LNCAP (cell line): ENCODE measurements around the gene CENPVL3.
A peak's percentile ranks its signal among the peaks of the same experiment; 100 is the strongest.
"Not testable (repeated sequence)": the region's sequence is repeated elsewhere in the genome, so short reads cannot be mapped to it uniquely, and the experiment has no call there.

ENCODE experiments used
- CTCF ChIP-seq: fragments of 450-650 bp; IDR thresholded peaks from 2 replicates; pipeline ENCODE4 v1.5.1; 2017; ENCODE audit warnings: mild to moderate bottlenecking

CENPVL3 gene

GRCh38 chrX:51618241-51619155, at the start of gene CENPVL3:
Gene CENPVL3 (minus strand): TSS chrX:51618912. CDS start chrX:51618873, 39 bp downstream.
- TF ChIP-seq CTCF = not testable (repeated sequence)

DNA sequence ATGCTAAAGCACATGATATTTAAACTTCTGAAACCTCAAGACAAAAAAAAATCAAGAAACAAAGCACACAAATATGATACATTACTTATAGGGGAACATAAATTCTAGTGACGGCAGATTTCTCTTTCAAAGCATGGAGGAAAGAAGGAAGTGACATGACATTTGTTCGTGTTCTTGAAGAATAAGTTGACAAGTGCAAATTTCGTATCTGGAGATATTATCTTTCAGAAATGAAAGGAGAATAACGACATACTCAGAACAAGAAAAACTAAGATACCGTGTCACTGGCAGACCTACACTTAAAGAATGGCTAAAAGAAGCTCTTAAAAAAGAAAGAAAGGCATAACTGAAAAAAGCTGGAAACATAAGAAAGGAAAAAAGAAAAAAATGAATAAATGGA, 47.3 kb upstream of the CENPVL3 start:
- TF ChIP-seq CTCF = no peak

DNA sequence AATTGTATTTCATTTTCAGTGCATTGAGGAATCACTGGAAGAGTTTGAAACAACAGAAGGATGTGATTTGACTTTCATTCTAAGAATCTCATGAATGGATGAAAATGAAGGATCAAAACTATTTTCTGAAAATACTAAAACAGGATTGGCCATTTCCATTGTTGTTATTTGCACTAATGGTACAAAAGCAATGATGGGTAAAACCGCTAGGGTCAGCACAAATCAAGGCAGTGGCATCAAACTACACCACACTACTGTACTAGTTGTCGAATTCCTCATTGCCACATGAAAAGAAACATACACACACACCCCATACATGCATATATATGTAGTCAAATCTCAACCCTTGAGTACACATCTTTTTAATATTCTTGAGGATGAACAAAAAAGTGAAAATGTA, 24.7 kb upstream of the CENPVL3 start:
- TF ChIP-seq CTCF = no peak

GRCh38 chrX:51641421-51642021, 22.8 kb upstream of the CENPVL3 start:
- peak; percentile 43; the same call in 1 of the 2 replicates for TF ChIP-seq CTCF

- TF ChIP-seq CTCF = peak; percentile 49; the same call in 1 of the 2 replicates
These were observed 4.2 kb downstream of the CENPVL3 start for GRCh38 chrX:51614353-51615012.

DNA sequence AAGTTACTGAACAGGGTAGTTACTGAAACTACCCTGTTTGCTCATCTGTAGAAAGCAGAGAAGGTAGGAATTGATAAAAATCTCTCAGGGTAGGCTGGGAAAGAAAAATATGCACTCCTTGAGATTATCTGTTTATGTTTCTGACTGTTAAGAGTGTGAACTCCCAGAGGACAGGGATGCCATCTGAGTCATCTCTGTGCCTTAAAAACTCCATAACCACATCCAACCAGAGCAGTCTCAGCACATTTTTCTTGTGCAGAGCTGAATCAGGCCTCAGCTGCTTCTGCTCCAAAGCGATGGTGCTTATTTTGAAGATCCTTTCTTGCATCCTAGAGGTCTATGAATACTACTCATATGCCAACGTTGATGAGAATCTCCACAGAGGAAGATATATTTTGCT, 9.9 kb downstream of the CENPVL3 start:
- TF ChIP-seq CTCF = no peak

DNA sequence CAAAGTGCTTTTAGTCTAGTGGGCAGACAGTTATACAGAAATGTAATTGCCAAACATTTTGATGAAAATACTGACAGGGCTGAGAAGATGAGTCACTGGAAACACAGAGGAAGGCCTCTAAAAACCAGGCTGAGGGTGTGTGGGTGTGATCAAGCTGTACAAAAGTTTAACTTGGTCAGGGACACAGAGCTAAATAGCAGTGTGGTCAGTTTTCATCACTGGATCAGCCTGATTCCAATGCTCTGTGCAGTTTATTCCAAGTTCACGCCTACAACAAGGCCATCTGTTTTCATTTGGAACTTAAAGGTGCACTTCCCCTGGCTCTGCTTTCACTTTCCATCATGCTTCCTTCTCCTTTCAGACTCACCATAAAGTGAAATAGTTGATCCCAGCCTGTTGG, 10.6 kb downstream of the CENPVL3 start:
- TF ChIP-seq CTCF = no peak
